Mesodermal cell (in vitro differentiated cells): ENCODE data around the gene ACVR1.
"Not testable (repeated sequence)": the region's sequence is repeated elsewhere in the genome, so short reads cannot be mapped to it uniquely, and the experiment has no call there.

ENCODE experiments used
- H3K27ac ChIP-seq: 2 replicates; pipeline ENCODE4 v1.7.0; 2013; ENCODE audit warnings: mild to moderate bottlenecking, low read depth, low read length, moderate library complexity; ENCODE audit not compliant: severe bottlenecking
- H3K36me3 ChIP-seq: 2 replicates; pipeline ENCODE4 v1.7.1; 2013; ENCODE audit warnings: mild to moderate bottlenecking, low read length, moderate library complexity; ENCODE audit not compliant: control insufficient read depth, insufficient read depth
- H3K4me1 ChIP-seq: one replicate; pipeline ENCODE4 v1.7.1; 2013; ENCODE audit warnings: mild to moderate bottlenecking, low read length; ENCODE audit not compliant: insufficient read depth, control insufficient read depth, poor library complexity, severe bottlenecking
- H3K4me3 ChIP-seq: 2 replicates; pipeline ENCODE4 v1.7.0; 2013; ENCODE audit warnings: low read length, control low read depth, mild to moderate bottlenecking; ENCODE audit not compliant: insufficient read depth, poor library complexity, severe bottlenecking; ENCODE audit errors: extremely low read depth
- H3K9me3 ChIP-seq: 2 replicates; pipeline ENCODE4 v1.7.1; 2013; ENCODE audit warnings: mild to moderate bottlenecking, low read length, moderate library complexity; ENCODE audit not compliant: control insufficient read depth
- WGBS, 2 experiments: methylation state at CpG; one replicate each; pipeline ENCODE4 v1.1.5; 2013; ENCODE audit warnings: missing lambda C conversion rate in 2 of 2; ENCODE audit not compliant: insufficient coverage in 2 of 2; 5-methylcytosine and 5-hydroxymethylcytosine counted together

The ACVR1 gene

DNA sequence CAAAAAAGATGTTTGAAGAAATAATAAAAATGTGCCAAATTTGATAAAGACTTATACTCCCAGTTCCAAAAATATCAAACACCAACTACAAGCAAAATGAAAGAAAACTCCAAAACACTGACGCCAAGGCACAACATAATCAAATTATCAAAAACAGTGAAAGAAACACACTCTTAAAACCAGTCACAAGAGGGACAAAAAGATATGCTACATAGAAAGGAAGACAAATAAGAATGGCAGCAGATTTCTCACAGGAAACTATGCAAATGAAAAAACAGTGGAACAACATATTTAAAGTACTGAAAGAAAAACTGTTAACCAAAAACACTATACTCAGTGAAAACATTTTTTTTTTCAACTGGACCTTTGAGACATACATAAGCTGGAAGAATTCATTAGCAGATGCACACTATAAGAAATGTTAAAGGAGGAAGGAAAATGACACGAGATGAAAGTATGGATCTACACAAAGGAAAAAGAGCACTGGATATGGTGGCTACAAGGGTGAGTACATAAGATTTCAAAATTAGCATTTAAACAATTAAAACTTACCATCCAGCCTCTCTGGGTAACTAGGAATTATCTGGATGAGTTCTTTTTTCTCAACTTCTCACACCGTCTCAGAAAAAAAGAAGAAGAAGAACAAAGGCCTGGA, 153.4 kb downstream of the ACVR1 start:
- Histone ChIP-seq H3K4me3 (no peak overlapping the region), H3K27ac (no peak overlapping the region), H3K4me1 (no peaks in the 10 kb centered on the region), H3K36me3 (peaks cover 41% of the 10 kb centered on the region), H3K9me3 (no peaks in the 10 kb centered on the region)
- 80% methylated on average over 1 of the region's 3 CpGs; no CpG with 5 or more reads in 1 of the 2 experiments for WGBS, 2 experiments

DNA sequence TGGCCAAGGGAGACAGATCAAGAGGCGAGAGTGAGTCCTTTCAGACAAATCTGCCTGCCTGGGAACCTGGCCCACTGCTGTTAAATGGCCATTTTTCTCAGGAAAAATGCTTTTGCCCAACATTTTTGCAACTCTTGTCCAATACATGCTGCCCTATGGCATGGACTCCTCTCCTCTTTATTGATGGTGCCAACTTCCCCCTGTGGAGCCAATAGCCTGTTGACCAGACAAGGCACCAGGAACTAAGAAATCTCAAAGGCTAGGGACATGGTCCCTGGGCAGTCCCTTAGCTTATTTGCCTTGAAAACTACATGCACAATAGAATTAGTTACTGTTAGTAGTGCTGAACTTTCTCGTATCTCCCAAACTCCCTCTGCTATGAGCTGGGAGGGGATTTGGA, 155.6 kb downstream of the ACVR1 start:
- peaks cover 47% of the 10 kb centered on the region for H3K36me3 ChIP-seq
- H3K4me3 ChIP-seq: no peak overlapping the region
- no peaks in the 10 kb centered on the region for H3K9me3 ChIP-seq
- no peaks in the 10 kb centered on the region for H3K4me1 ChIP-seq
- no peak overlapping the region for H3K27ac ChIP-seq
- 83 to 88% methylated on average over 1 of the region's 2 CpGs for WGBS, 2 experiments

DNA sequence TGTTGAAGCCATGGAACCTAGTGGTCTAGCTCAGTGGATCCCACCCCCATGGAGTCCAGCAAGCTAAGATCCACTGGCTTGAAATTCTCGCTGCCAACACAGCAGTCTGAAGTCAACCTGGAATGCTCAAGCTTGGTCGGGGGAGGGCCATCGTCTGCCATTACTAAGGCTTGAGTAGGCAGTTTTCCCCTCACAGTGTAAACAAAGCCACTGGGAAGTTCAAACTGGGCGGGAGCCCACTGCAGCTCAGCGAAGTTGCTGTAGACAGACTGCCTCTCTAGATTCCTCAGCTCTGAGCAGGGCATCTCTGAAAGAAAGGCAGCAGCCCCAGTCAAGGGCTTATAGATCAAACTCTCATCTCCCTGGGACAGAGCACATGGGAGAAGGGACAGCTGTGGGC, 171.5 kb downstream of the ACVR1 start:
- not testable (repeated sequence) for H3K27ac ChIP-seq, H3K36me3 ChIP-seq, H3K9me3 ChIP-seq, H3K4me1 ChIP-seq, H3K4me3 ChIP-seq
- 59 to 78% methylated on average over 4 to 5 of the region's 5 CpGs for WGBS, 2 experiments

DNA sequence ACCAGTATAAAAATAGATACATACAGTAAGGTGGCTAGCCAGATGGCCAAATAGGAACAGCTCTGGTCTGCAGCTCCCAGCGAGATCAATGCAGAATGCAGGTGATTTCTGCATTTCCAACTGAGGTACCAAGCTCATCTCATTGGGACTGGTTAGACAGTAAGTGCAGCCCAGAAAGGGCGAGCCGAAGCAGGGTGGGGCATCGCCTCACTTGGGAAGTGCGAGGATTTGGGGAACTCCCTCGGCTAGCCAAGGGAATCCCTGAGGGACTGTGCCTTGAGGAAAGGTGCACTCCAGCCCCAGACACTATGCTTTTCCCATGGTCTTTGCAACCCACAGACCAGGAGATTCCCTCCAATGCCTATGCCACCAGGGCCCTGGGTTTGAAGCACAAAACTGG, 172.0 kb downstream of the ACVR1 start:
- not testable (repeated sequence) for H3K4me3 ChIP-seq, H3K4me1 ChIP-seq, H3K9me3 ChIP-seq, H3K36me3 ChIP-seq, H3K27ac ChIP-seq
- 91 to 94% methylated on average over 6 of the region's 6 CpGs for WGBS, 2 experiments

DNA sequence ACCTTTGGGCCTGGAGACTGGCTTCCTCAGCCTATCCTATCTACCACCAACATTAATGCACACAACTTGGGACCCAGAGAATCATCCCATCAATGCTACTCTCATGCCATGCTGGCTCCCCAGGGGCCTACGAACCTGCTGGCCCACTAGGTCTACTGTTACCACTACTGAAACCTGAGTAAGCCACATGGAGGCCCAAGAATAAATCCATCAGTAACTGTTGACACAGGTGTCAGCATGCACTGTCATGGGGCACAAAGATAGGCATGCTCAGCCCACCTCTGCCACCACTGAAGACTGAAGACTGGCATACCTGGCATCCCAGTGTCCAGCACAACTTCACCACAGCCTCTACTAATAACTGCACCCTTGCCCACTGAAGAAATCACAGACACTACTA, 176.3 kb downstream of the ACVR1 start:
- WGBS, 2 experiments: 73 to 100% methylated on average over 1 of the region's 1 CpG
- H3K36me3 ChIP-seq: peaks cover 7% of the 10 kb centered on the region
- H3K4me3 ChIP-seq: no peak overlapping the region
- H3K4me1 ChIP-seq: no peaks in the 10 kb centered on the region
- peaks cover 6% of the 10 kb centered on the region for H3K9me3 ChIP-seq
- no peak overlapping the region for H3K27ac ChIP-seq

DNA sequence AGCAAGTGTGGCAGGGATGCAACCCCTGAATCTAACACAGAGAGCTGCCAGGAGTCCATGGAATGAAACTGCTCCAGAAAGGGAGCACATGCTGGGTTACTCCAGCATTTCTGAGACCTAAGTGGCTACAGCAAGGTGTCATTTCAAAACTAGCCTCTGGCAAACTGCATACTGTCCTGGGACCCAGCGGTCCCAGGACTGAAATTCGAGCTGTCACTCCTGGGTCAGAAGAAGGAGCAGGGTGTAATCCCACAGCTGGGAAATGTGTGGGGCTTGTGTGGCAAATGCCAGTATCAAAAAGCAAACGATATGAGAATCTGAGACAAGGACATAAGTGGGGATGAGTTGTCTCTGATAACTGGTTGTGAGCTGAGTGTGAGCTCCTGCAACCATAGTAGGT, 177.1 kb downstream of the ACVR1 start:
- H3K36me3 ChIP-seq: peaks cover 2% of the 10 kb centered on the region
- H3K9me3 ChIP-seq: peaks cover 4% of the 10 kb centered on the region
- no peak overlapping the region for H3K27ac ChIP-seq
- H3K4me3 ChIP-seq: no peak overlapping the region
- H3K4me1 ChIP-seq: no peaks in the 10 kb centered on the region
- WGBS, 2 experiments: 97 to 100% methylated on average over 3 of the region's 3 CpGs

DNA sequence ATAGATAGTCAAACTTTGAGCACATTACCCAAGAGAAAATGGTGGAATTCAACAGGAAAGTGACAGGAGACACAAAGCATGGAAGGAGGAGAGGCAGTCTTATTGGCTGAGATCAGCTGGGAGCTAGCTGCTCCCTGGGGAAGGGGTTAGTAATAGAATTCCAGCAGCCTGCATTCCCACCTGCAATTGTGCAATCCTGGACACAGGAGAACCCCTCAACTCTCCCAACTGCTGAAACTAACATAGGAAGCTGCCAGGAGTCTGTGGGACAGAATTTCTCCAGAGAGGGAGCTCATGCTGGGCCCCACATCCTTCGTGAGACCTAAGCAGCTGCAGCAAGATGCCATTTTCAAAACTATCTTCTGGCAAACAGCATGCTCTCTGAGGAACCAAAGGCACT, 177.7 kb downstream of the ACVR1 start:
- peaks cover 3% of the 10 kb centered on the region for H3K9me3 ChIP-seq
- 88% methylated on average over 1 of the region's 1 CpG for WGBS, 2 experiments
- no peaks in the 10 kb centered on the region for H3K4me1 ChIP-seq
- H3K36me3 ChIP-seq: no peaks in the 10 kb centered on the region
- no peak overlapping the region for H3K4me3 ChIP-seq
- no peak overlapping the region for H3K27ac ChIP-seq

DNA sequence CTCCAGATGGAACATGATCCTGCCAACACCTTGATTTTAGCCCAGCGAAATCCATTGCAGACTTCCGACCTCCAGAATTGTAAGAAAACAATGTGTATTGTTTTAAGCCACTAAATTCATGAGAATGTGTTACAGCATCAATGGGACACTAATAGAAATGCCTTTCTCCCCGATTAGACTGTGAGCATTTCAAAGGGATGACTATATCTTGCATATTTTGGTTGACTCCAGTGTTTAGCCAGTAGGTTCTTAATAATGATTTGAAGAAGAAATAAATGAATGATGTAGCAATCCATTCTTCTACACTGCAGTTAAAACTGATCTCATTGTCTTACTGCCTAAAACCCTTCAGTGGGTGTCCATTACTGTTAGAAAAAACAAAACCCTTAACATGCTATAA, 180.1 kb downstream of the ACVR1 start:
- WGBS, 2 experiments: 95% methylated on average over 2 of the region's 3 CpGs; no CpG with 5 or more reads in 1 of the 2 experiments

DNA sequence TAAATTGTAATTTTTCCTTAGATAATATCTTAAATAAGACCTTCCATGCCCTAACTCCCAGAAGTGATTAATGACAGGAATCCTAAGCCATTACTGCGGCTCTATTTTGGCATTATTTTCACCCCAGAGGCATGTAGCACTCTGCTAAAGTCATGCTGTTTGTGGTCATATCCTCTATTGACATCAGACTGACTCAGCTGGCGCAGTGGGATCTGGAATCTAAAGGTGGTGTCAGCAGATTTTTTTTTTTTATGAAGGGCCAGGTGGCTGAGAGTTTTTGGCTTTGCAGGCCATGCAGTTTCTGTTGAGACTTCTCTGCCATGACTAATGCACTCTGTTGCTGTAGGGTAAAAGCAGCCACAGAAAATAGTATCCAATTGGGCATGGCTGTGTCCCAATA, 183.4 kb downstream of the ACVR1 start:
- Histone ChIP-seq H3K9me3 (no peaks in the 10 kb centered on the region), H3K36me3 (no peaks in the 10 kb centered on the region), H3K27ac (no peak overlapping the region), H3K4me3 (no peak overlapping the region), H3K4me1 (no peaks in the 10 kb centered on the region)
- 78 to 100% methylated on average over 1 to 2 of the region's 2 CpGs for WGBS, 2 experiments

More for the DNA sequence above, 180.1 kb downstream of the ACVR1 start:
- H3K9me3 ChIP-seq: no peaks in the 10 kb centered on the region
- no peaks in the 10 kb centered on the region for H3K4me1 ChIP-seq
- H3K4me3 ChIP-seq: no peak overlapping the region
- no peaks in the 10 kb centered on the region for H3K36me3 ChIP-seq
- H3K27ac ChIP-seq: no peak overlapping the region

DNA sequence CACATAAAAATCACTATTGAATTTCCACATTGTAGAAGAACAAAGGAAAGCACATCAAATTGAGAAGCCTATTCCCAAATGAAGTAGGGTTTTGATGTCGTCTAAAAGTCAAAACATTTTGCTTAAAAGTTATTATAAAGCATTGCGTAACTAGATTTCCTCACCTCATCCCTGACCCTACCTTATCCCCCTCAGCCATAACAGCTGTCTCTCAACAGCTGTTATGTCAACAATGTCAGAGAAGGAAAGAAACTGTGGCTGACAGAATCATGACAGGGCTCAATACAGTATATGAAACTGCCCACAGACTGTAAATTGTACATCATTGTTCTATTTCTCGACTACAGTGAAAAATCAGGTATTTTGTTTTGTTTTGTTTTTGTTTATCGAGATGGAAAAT, 184.4 kb downstream of the ACVR1 start:
- H3K36me3 ChIP-seq: no peaks in the 10 kb centered on the region
- H3K4me1 ChIP-seq: no peaks in the 10 kb centered on the region
- H3K4me3 ChIP-seq: no peak overlapping the region
- H3K9me3 ChIP-seq: no peaks in the 10 kb centered on the region
- WGBS, 2 experiments: 100% methylated on average over 1 of the region's 4 CpGs; no CpG with 5 or more reads in 1 of the 2 experiments
- H3K27ac ChIP-seq: no peak overlapping the region

DNA sequence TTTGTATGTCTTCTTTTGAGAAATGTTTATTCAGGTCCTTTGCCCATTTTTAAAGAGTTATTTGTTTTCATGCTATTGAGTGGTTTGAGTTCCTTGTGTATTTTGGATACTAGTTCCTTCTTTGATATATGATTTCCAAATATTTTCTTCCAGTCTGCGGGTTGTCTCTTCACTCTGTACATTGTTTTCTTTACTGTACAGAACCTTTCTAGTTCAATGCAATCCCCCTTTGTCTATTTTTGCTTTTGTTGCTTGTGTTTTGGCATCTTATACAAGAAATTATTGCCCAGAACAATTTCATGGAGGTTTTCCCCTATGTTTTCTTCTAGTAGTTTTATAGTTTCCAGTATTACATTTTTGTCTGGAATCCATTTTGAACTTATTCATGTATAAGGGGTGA, 185.0 kb downstream of the ACVR1 start:
- Histone ChIP-seq H3K4me3 (no peak overlapping the region), H3K4me1 (no peaks in the 10 kb centered on the region), H3K9me3 (no peaks in the 10 kb centered on the region), H3K27ac (no peak overlapping the region), H3K36me3 (no peaks in the 10 kb centered on the region)
- WGBS, 2 experiments: no CpG with 5 or more reads among the region's 1 CpG
